ENCODE results near the gene ZC3H12C.
"Not testable (repeated sequence)": the region's sequence is repeated elsewhere in the genome, so short reads cannot be mapped to it uniquely, and the experiment has no call there.

The ZC3H12C gene

GRCh38 chr11:110200836-110201235, 107.6 kb downstream of the ZC3H12C start:
- H3K4me1 Mint-ChIP-seq = no peaks in the 10 kb centered on the region
- no peak for DNase-seq
- no peaks in the 10 kb centered on the region for H3K36me3 Mint-ChIP-seq
- H3K9me3 Mint-ChIP-seq = no peaks in the 10 kb centered on the region
- peaks cover 4% of the 10 kb centered on the region for H3K27me3 Mint-ChIP-seq
- CTCF ChIA-PET = interaction anchor here (0.7 to 6.3 kb wide), 27 partner anchors 10 to 256 kb away, joined by 3 to 89 read pairs (median 5); partner anchors contain the start of gene FDX1
- H3K27ac Mint-ChIP-seq = no peak overlapping the region
- H3K4me3 Mint-ChIP-seq = no peak overlapping the region

- Mint-ChIP-seq H3K27ac (no peak overlapping the region), H3K27me3 (peaks cover 4% of the 10 kb centered on the region), H3K4me1 (no peaks in the 10 kb centered on the region), H3K9me3 (no peaks in the 10 kb centered on the region), H3K36me3 (no peaks in the 10 kb centered on the region), H3K4me3 (no peak overlapping the region)
- CTCF ChIA-PET = interaction anchor here (1.3 kb wide), 1 partner anchor 170 kb away, joined by 3 read pairs; no protein-coding TSS in a partner anchor
- DNase-seq = no peak
Measured at GRCh38 chr11:110207123-110207522, 113.9 kb downstream of the ZC3H12C start.

GRCh38 chr11:110208678-110209312, 115.6 kb downstream of the ZC3H12C start:
- H3K4me1 Mint-ChIP-seq, H3K27me3 Mint-ChIP-seq, H3K9me3 Mint-ChIP-seq, H3K36me3 Mint-ChIP-seq, H3K27ac Mint-ChIP-seq: not testable (repeated sequence)
- peak; percentile 26 for DNase-seq
- CTCF ChIA-PET = interaction anchor here (1.0 kb wide), 1 partner anchor 167 kb away, joined by 3 read pairs; no protein-coding TSS in a partner anchor
- H3K4me3 Mint-ChIP-seq = peak overlapping the region; percentile 65

GRCh38 chr11:110209313-110209694, 116.1 kb downstream of the ZC3H12C start:
- CTCF ChIA-PET = interaction anchor here (1.0 kb wide), 1 partner anchor 167 kb away, joined by 3 read pairs; no protein-coding TSS in a partner anchor
- H3K4me3 Mint-ChIP-seq = peak overlapping the region; percentile 65
- DNase-seq = peak; percentile 48
- H3K9me3 Mint-ChIP-seq, H3K27me3 Mint-ChIP-seq, H3K27ac Mint-ChIP-seq, H3K4me1 Mint-ChIP-seq, H3K36me3 Mint-ChIP-seq: not testable (repeated sequence)

- CTCF ChIA-PET = interaction anchor here (0.7 kb wide), 1 partner anchor 16 kb away, joined by 3 read pairs; no protein-coding TSS in a partner anchor
- Mint-ChIP-seq H3K27ac (no peak overlapping the region), H3K4me3 (no peak overlapping the region), H3K36me3 (peaks cover 13% of the 10 kb centered on the region), H3K4me1 (no peaks in the 10 kb centered on the region), H3K9me3 (no peaks in the 10 kb centered on the region), H3K27me3 (no peaks in the 10 kb centered on the region)
- no peak for DNase-seq
Measured at GRCh38 chr11:110217223-110217877, 124.2 kb downstream of the ZC3H12C start.

GRCh38 chr11:110217936-110218335, 124.7 kb downstream of the ZC3H12C start:
- CTCF ChIA-PET = no interaction called here
- H3K4me1 Mint-ChIP-seq = no peaks in the 10 kb centered on the region
- H3K36me3 Mint-ChIP-seq = peaks cover 13% of the 10 kb centered on the region

GRCh38 chr11:110219006-110219785, 126.0 kb downstream of the ZC3H12C start:
- Mint-ChIP-seq H3K27ac (peak overlapping the region; percentile 13), H3K4me3 (no peak overlapping the region), H3K27me3 (no peaks in the 10 kb centered on the region), H3K36me3 (peaks cover 13% of the 10 kb centered on the region), H3K9me3 (no peaks in the 10 kb centered on the region), H3K4me1 (no peaks in the 10 kb centered on the region)
- CTCF ChIA-PET = no interaction called here
- DNase-seq = no peak

More at GRCh38 chr11:110217936-110218335, 124.7 kb downstream of the ZC3H12C start:
- Mint-ChIP-seq H3K27ac (no peak overlapping the region), H3K9me3 (no peaks in the 10 kb centered on the region), H3K4me3 (no peak overlapping the region), H3K27me3 (no peaks in the 10 kb centered on the region)
- no peak for DNase-seq
